Type B pancreatic cell (in vitro differentiated cells): ENCODE results near the gene BTBD9. TPM values are rescaled to one million over a fixed set of nuclear protein-coding genes. Genes with fewer than 3 reads are reported as not detected.

Experiments used
- DNase-seq: peaks from one replicate; pipeline ENCODE4 v3.0.0; 2021; ENCODE audit warnings: mixed read lengths; ENCODE audit not compliant: unreplicated experiment; ENCODE audit errors: extremely low spot score
- H3K27ac Mint-ChIP-seq: 2 replicates; pipeline ENCODE4 v1.8.0; 2021; ENCODE audit warnings: mild to moderate bottlenecking, mixed read lengths
- H3K27me3 Mint-ChIP-seq: 2 replicates; pipeline ENCODE4 v1.8.0; 2021; ENCODE audit warnings: mixed read lengths
- H3K36me3 Mint-ChIP-seq: 2 replicates; pipeline ENCODE4 v1.8.0; 2021; ENCODE audit warnings: mixed read lengths
- H3K4me1 Mint-ChIP-seq: one replicate; pipeline ENCODE4 v1.8.0; 2021; ENCODE audit warnings: mixed read lengths; ENCODE audit not compliant: unreplicated experiment
- H3K4me3 Mint-ChIP-seq: 2 replicates; pipeline ENCODE4 v1.8.0; 2021; ENCODE audit warnings: mild to moderate bottlenecking, mixed read lengths
- H3K9me3 Mint-ChIP-seq: 2 replicates; pipeline ENCODE4 v1.8.0; 2021; ENCODE audit warnings: mixed read lengths
- total RNA-seq: library from RNA; stranded (reverse); gene quantifications from 2 replicates; pipeline ENCODE4 v1.2.1, GENCODE V29; 2021; ENCODE audit warnings: low replicate concordance
- TF ChIP-seq, protein P1 (sequence below): fragments of 200-600 bp; sonication (generic); conservative IDR thresholded peaks from 2 replicates; pipeline ENCODE4 v1.5.0; 2021; ENCODE audit warnings: antibody characterized with exemption, mild to moderate bottlenecking

The BTBD9 gene
- total RNA-seq, 1 donor from 2014 or later: 14.9 TPM

DNA sequence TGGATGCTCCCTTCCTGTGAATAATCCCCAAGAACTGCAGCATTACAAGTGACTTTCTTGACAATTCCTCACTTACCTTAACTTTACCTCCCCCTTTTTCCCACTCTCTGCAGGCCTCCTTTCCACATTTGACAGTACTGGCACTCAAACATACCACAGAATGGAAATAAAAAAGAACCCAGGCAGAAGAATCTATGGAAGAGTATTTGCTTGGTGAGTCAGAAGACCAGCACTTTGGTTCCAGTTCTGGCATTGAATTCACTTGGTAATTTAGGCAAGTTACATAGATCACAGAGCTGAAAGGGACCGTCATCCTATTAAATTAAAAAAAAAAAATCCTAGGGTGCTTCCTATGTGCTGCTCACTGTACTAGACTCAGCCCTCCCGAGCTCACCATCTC is 55.0 kb downstream of the BTBD9 start:
- H3K9me3 Mint-ChIP-seq: no peaks in the 10 kb centered on the region
- TF ChIP-seq, protein P1, sequence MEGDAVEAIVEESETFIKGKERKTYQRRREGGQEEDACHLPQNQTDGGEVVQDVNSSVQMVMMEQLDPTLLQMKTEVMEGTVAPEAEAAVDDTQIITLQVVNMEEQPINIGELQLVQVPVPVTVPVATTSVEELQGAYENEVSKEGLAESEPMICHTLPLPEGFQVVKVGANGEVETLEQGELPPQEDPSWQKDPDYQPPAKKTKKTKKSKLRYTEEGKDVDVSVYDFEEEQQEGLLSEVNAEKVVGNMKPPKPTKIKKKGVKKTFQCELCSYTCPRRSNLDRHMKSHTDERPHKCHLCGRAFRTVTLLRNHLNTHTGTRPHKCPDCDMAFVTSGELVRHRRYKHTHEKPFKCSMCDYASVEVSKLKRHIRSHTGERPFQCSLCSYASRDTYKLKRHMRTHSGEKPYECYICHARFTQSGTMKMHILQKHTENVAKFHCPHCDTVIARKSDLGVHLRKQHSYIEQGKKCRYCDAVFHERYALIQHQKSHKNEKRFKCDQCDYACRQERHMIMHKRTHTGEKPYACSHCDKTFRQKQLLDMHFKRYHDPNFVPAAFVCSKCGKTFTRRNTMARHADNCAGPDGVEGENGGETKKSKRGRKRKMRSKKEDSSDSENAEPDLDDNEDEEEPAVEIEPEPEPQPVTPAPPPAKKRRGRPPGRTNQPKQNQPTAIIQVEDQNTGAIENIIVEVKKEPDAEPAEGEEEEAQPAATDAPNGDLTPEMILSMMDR: no peak
- H3K27ac Mint-ChIP-seq: no peak overlapping the region
- no peaks in the 10 kb centered on the region for H3K27me3 Mint-ChIP-seq
- H3K36me3 Mint-ChIP-seq: no peaks in the 10 kb centered on the region
- no peaks in the 10 kb centered on the region for H3K4me1 Mint-ChIP-seq
- no peak for DNase-seq
- H3K4me3 Mint-ChIP-seq: no peak overlapping the region

GRCh38 chr6:38583523-38583922 is 56.2 kb downstream of the BTBD9 start:
- no peaks in the 10 kb centered on the region for H3K36me3 Mint-ChIP-seq
- no peaks in the 10 kb centered on the region for H3K9me3 Mint-ChIP-seq
- no peak overlapping the region for H3K4me3 Mint-ChIP-seq
- no peaks in the 10 kb centered on the region for H3K27me3 Mint-ChIP-seq
- no peak overlapping the region for H3K27ac Mint-ChIP-seq
- TF ChIP-seq, protein P1: no peak
- no peak for DNase-seq
- H3K4me1 Mint-ChIP-seq: no peaks in the 10 kb centered on the region

DNA sequence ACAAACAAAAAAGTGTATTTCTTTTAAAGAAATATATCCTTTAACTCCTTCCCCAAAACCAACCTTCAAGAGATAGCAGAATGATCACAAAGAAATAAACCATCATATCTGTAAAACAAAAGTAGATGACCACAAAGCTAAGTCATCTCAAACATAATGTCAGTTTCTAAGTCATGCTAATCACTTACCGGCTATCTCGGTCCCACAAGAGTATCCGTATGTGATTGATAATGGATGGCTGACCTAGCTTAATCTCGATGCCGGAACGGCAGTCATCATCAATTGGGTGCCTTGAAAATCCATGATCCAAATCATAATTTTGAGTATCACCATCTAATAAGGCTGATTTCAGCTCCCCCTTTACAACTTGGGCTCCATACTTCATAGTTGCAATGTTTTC is 59.7 kb downstream of the BTBD9 start:
- TF ChIP-seq, protein P1: no peak
- Mint-ChIP-seq H3K4me3 (no peak overlapping the region), H3K9me3 (no peaks in the 10 kb centered on the region)

GRCh38 chr6:38579010-38579628 is 60.6 kb downstream of the BTBD9 start:
- Mint-ChIP-seq H3K4me1 (peaks cover 11% of the 10 kb centered on the region), H3K27ac (no peak overlapping the region), H3K36me3 (peaks cover 18% of the 10 kb centered on the region), H3K27me3 (no peaks in the 10 kb centered on the region), H3K4me3 (no peak overlapping the region), H3K9me3 (peaks cover 4% of the 10 kb centered on the region)
- TF ChIP-seq, protein P1: no peak
- no peak for DNase-seq

More for the DNA sequence above, 59.7 kb downstream of the BTBD9 start:
- no peaks in the 10 kb centered on the region for H3K27me3 Mint-ChIP-seq
- DNase-seq: no peak
- H3K36me3 Mint-ChIP-seq: peaks cover 13% of the 10 kb centered on the region
- H3K27ac Mint-ChIP-seq: no peak overlapping the region
- peaks cover 11% of the 10 kb centered on the region for H3K4me1 Mint-ChIP-seq

- Mint-ChIP-seq H3K4me1 (peaks cover 11% of the 10 kb centered on the region), H3K36me3 (peaks cover 18% of the 10 kb centered on the region), H3K27me3 (no peaks in the 10 kb centered on the region), H3K9me3 (peaks cover 4% of the 10 kb centered on the region), H3K4me3 (no peak overlapping the region), H3K27ac (no peak overlapping the region)
- DNase-seq: no peak
- TF ChIP-seq, protein P1: no peak
These were observed 61.7 kb downstream of the BTBD9 start for GRCh38 chr6:38578075-38578474.
